LoVo (cell line): Measurements from ENCODE around the gene MCRIP1.
A peak's percentile ranks its signal among the peaks of the same experiment; 100 is the strongest.

Experiments used
- DNase-seq: peaks from one replicate; pipeline ENCODE4 v3.0.0-alpha.2; 2016; ENCODE audit warnings: low spot score

Gene MCRIP1

DNA sequence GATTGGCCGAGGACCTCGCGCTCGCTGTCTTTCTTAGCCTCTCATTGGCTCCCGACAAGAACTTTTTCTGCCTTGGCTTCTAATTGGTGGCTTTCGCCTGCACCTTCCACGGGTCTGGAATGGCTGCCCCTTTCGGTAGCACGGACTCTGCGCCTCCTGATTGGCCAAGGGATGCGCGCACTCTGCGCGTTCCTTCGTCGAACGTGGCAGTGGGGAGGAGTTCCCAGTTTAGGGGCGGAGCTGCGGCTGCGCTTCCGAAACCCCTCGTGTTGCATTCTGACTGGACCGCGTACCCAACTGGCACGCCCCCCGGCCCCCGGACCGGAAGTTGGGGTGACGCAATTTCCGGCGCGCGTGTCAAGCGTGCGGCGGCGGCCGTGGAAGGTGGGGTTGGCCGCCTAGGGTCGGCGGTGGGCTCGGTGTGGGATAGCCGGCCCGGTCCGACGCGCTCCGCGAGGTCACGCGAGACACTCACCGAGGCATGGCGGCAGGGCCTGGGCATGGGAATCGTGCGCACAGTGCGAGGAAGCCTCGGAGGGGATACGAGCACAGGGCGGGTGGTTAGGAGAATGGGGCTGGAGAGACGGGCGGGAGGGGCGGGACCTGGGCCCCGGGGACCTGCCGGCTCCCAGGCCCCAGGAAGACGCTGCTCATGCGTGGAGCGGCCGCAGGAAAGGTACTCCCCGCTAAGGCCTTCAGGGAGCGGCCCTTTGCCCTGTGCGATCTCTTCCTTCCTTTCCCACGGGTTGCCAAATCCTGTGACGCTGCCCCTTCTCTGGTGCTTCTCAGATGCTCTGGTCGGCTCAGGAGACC lies 27.9 kb upstream of the MCRIP1 start:
- DNase-seq, result peak; percentile 100

DNA sequence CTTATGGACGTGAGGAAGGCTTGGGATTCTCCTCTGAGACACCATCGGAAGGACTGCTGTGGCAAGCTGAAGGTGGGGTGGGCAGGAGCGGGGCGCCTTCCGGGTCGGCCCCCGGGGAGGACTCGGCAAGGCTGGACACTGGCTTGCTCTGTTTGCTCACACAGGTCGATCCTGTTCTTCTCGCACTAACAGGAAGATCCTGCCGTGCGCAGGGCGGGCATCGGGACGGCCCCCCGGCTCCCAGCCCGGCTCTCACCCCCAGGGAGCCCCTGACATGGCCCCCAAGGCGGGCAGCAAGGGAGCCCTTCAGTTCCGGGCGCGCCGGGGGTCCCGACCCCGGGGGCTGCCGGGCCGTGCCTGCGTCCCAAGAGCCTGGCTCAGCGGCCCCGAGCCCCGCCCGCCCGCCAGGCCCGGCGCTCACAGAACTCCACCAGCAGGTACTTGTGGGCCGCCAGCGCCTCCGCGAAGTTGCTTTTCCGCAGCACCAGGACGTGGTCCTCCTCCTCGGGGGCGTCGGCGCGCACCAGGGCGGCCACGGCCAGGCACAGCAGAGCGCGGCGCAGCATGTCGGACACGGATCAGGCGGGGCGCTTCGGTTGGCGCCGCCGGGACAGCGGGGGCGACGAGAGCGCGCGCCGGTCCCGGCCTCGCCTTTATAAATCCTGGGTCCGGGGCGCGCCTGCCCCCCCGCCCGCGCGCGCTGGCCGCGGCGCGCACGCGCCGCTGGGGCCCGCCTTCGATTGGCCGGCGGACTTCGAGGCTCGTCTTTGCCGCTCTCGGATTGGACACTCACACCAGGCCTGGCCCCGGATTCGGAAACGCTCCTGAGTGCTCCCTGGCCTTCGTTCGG lies 27.0 kb upstream of the MCRIP1 start, which contains the start of gene P4HB:
Gene P4HB, minus strand, starts transcription at position 630 of the 850 bp plus-strand sequence. Its CDS starts 64 bp downstream, at position 566.
- no peak for DNase-seq

DNA sequence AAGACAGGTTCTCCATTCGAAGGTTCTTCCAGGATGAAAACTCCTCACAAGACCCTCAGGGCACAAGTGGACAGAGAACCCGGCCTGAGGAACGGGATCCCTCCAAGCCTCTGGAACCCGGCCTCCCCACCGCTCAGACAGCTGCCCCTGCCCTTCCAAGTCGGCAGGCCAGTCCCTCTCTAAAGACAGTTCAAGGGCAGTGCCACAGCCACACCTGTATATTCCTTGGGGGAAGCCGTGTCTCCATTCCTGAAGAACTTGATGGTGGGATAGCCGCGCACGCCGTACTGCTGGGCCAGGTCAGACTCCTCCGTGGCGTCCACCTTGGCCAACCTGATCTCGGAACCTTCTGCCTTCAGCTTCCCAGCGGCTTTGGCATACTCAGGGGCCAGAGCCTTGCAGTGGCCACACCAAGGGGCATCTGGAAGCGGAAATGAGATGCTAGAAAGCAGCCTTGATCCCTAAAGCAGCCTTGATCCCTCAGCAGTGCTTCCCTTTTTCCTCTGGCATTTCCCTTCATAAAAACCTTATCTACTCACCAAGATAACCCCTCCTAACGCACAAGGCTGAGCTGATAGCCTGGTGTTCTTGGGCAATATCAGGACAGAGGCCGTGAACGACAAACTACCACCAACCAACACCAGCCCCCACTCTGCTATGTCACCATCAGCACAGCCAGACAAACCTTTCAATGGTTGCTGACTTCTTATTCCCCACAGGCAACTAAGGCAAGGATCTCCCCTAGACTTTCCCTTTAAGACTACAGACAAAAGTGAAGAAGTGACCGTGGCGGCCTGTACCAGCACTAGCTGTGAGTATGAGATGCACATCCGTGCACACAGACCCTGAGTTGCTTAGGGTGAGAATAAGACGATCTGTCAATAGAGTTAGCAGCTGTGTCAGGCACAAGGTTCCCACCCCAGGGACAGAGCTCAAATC lies 26.1 kb upstream of the MCRIP1 start:
- no peak for DNase-seq

DNA sequence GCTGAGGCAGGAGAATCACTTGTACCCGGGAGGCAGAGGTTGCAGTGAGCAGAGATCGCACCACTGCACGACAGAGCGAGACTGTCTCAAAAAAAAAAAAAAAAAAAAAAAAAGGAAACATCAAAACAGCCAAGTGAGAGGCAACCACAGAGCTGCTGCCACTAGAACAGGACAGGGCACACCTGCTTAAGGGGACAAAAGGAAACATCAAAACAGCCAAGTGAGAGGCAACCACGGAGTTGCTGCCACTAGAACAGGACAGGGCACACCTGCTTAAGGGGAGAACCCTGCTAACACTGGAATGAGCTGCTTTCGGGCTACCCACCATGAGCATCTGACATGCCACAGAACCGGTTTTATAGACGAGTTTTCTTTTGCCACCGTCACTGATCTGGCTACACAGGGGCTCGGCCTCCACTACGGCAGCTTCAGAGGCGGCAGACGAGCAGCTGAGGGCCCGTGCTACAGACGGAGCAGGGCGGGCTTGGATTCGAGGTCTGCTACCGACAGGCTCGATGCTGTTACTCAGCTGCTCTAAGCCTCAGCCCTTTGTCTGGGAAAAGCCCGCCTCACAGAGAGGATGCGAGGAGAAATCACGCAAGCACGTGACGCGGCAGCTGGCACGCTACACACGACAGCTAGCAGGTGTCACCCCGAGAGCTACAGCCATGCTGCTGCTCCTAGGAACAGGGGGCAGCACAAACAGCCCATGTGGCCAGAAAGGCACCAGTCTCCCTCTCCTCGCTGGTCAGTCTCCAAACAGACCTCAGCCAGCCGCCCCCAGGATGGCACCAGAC lies 25.3 kb upstream of the MCRIP1 start:
- DNase-seq, result no peak

DNA sequence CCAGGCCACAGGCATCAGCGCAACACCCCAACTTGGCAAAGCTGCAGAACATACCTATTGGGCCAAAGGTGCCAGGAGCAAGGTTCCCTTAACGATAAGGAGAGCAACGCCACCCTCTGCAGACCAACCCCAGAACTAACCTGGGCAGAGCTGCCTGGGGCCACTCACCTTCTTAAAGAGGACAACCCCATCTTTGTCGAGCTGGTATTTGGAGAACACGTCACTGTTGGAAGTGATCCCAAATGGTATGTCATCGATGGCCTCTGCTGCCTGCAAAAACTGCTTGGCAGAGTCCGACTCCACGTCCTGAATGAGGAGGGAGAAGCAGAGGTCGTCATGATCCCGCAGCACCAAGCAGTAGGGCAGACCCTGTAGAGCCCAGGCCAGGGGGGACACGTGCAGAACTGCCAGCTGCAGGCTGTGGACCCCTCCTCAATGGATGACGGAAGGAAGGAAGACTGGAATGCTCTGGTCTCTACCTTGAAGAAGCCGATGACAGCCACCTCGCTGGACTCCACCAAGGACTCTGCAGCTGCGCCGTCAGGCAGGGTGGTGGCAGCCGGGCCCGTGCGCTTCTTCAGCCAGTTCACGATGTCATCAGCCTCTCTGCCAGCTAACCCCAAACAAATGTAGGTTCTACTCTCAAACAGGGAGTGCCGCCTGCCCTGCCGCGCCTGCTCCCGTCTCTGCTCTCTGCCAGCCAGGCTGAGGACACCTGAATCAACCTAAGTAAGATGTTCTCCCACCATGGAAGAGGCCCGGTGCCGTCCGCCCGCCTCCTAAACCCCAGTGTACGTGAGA lies 22.1 kb upstream of the MCRIP1 start:
- no peak for DNase-seq

DNA sequence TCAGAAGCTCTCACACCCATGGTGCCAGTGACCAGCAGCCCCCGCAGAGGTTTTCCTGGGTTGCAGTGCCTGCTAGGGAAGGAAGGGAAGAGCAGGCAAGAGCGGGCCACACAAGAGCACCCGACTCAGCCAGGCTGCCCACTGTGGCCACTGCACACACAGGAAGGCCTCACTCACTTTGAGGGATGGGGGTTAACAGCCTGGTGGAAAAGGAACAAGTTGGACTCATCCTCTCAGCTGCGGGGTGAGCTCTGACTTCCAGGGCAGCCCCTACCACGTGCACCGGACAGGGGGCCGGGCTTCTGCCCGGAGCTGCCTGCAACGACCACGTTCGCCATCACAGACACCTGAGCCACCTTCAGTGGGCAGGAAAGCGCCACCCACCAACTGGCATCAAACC lies 19.1 kb upstream of the MCRIP1 start:
- no peak for DNase-seq

DNA sequence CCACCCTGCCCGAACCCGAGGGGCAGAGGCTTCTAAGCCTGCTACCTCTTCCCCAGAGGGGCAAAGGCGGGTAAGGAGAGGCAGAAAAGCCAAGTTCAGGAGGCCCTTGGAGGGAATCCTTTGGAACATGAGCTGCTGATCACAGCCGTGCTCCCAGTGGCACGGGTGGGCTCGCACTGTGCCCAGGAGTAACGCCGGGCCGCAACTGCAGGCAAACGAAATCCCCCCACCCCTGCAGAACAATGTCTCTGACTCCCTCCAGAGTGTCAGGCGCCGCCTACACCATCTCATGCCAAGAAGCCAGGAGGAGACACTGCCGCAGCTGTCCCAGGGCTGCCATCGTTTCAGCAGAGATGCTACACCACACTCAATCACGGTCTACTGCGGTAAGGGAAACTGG lies 18.3 kb upstream of the MCRIP1 start:
- no peak for DNase-seq

DNA sequence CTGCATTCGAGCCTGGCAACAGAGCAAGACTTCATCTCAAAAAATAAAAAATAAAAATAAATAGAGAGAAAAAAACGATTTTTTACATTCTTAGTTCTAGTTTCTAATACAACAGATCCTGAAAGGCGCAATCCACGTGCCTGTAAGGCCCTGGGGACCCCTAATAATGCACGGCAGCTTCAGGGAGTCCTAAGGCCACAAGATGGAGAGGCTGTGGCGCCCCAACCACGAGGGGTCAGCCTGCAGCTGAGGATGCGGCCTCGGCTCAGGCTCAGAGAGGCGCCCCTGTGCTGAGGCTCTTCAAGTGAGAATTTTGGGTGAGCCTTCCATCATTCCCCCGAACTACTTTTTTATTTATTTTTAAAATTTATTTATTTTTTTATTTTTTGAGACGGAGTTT lies 16.4 kb upstream of the MCRIP1 start:
- DNase-seq, result no peak

DNA sequence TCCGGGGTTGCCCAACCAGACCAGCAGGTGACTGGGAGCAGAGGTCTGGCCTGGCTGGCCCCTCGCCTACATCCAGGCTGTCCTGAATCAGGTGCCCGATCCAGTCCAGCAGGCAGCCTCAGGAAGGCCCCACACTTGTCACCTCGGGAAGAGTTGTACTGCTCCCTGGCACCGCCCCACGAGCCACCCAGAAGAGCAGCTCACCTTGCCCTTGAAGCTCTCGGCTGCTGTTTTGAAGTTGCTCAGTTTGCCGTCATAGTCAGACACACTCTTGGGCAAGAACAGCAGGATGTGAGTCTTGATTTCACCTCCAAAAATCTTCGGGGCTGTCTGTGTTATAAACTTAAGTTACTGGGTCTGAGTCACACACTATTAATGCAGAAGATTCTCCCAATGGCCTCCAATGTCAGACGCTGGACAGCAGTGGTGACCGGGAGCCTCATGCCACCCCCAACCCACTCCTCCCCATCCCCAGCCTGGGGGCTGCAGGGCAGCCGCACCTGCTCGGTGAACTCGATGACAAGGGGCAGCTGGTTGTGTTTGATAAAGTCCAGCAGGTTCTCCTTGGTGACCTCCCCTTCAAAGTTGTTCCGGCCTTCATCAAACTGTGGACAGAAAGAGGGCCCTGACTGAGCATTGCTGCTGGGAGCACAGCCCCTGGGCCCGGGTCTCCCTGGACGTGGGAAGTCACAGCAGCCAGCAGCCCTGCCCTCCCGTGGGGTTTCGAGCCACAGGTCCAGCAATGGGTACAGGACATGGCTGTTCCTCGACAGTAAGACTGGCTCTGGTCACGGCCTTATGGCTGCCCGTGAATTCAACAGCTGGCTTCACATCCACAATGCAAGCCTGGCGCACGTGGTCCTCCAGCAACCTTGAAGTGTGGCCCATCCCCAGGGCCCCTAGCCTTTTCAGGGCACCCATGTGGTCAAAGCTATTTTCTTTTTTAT lies 13.9 kb upstream of the MCRIP1 start:
- DNase-seq, result no peak

DNA sequence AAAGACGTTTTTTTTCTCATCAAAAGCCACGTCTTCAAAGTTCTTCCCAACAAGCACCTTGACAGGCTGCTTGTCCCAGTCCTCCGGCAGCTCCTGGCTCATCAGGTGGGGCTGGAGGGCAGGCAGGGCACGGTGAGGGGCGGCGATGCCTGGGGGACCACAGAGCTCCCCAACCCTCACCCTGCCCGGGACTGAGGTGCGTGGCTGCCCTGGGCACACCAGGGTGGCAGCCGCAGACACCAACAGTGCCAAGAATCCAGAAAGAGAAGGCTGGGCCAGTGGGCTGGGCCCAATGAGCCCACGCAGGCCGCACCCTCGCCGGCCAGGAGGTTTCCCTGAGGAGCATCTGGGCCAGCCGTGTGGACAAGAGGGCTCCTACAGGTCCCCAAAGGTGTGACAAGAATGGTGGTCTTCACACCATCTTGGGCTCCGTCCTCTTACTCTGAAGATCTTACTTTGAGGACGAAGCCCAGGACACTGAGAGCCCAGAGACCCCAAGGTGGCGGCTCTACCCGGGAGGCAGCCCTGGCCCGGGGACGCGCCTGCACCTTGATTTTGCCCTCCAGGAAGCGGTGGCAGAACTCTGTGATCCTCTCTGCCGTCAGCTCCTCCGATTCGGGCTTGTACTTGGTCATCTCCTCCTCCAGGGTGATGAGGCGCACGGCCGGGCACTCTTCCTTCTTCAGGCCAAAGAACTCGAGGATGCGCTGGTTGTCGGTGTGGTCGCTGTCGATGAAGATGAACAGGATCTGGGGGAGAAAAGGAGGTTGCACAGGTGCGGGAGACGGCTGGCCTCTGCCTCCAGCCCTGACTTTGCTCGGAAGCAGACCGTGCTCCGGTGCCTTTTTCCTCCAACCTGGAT lies 13.0 kb upstream of the MCRIP1 start:
- no peak for DNase-seq

DNA sequence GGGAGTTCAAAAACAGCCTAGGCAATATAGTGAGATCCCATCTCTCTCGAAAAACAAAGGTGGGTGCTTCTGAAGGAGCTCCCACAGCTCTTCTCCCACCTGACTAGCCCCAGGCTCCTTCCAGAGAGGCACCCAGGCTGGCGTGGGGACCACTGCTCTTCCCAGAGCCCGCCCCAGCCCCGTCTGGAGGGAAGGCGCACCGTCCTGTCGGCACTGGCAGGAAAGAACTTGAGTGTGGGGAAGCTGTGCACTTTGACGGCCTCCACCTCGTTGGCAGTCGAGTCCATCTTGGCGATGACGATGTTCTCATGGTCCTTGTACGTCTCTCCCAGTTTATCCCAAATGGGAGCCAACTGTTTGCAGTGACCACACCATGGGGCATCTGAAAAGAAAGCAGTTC lies 12.3 kb upstream of the MCRIP1 start:
- no peak for DNase-seq

DNA sequence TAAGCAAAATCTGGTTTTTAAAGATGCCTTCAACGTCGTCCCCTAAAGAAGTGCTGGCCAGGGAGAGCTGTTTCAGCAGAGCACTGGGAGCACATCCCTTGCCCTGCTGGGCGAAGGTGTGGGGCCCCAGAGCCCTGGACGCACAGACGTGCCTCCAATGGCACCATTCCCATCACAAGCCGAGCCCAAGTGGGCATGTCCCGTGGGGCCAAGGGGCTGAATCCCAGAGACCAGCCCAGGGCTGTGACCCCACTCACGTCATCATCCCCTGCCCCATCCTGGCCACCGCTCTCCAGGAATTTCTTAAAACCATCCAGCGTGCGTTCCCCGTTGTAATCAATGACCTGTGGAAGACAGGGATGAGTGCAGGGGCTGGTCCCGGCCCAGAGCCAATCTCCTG lies 11.8 kb upstream of the MCRIP1 start:
- no peak for DNase-seq

DNA sequence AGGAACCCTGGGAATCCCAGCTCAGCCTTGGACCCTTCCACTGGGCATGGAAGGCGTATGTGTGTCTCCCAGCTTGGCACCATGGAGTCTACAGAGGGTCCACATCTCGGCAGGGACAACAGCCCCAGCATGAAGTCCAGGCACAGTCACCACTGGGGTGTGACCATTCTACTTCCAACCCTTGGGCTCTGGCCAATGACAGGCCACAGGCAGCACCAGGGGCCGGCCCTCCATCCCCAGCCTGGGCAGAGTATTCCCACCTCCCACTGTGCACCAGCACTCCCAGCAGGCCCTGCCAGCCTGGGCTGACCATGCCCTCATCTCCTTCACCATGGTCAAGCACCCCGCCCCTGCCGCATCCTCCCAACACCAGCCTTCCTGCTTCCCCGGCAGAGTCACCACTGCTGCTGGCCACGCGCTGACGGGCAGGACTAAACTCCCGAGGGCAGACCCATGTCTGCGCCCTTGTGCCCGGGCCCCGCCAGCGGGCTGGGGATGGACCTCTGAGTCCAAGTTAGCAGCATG lies 11.3 kb upstream of the MCRIP1 start:
- no peak for DNase-seq

DNA sequence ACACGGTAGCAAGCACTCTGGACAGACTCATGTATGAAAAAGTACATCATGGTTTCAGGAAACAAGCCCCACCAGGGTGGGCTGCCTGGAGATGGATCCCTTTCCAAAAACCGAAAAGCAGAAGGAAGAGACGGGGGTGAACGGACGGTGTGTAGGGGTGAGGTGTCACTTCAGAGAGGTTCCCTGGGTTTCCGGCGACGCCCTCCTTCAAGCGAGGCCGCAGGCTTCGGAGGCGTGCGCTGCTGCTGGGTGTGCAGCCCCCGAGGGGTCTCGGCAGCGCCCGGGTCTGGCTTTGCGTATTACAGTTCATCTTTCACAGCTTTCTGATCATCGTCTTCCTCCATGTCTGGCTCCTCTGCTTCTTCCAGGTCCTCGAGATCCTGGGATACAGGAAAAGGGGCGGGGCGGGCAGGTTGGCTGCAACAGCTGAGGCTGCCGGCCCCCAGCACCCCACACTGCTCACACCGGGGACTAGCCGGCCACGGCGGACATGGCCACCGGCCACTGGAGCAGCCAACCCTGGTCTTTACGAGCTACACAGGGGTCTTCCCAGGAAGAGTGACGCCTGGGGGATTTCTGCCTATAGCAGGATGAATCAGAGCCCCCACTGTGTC lies 10.7 kb upstream of the MCRIP1 start:
- DNase-seq, result no peak

DNA sequence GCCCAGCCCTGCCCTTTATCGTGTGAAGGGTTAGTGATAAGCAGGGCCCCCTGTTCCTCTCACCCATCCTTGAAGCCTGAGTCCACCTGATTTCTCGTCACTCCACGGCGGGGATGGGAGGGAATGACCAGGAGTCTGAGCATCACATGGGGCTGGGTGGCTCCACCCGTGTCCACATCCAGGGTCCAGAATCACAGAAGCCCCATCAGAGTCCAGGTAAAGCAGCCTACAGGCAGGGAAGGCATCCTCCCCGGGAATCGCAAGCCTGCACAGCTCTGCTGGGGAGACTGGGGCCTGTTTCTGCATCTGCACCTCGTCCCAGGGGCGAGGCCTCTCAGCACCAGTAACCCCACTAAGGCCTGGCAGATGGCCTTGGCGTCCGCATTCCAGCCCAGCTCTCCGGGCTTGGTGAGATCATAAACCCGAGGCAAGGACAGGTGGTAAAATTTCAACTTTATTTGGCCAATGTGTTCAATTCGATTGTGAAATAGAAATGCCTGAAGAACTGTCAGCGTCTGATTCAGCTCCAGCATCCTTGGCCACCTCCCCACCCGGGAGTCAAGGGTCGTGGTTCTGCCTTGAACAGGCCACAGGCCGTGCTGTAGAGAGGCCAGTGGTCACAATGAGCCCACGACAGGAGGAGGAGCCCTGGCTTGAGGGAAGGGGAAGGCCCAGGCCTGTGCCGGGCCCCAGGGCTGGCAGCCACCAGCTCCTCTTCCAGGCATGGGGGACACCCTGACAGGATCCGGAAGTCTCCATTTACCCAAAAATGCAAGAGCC lies 9.8 kb upstream of the MCRIP1 start:
- no peak for DNase-seq

DNA sequence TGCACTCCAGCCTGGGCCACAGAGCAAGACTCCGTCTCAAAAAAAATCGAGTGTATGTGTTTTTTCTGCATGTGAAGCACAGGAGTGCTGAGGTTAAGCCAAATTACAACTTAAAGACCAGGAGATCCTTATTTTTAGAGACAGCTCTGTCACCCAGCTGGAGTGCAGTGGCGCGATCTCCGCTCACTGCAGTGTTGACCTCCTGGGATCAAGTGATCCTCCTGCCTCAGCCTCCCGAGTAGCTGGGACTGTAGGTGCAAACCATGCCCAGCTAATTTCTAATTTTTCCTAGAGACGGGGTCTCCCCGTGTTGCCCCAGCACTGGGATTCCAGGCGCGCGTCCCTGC lies 9.3 kb upstream of the MCRIP1 start:
- no peak for DNase-seq

DNA sequence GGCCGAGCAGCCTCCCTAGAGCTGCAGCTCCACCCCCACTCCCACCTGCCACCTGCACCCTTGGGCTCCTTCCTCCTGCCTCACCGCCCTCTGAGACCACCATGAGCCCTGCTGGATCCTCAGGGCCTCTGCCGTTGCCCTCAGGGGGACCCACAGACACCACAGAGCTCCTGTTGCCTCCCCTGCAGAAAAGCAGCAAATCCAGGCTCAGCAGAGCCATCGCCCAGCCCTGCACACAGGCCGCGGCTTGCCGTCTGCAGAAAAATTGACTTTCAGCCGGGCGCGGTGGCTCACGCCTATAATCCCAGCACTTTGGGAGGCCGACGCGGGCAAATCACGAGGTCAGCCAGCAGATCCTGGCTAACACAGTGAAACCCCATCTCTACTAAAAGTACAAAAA lies 8.8 kb upstream of the MCRIP1 start:
- no peak for DNase-seq
